GM19238 (cell line): ENCODE measurements around the gene RIMBP2.

Source experiments
- DNase-seq: peaks from one replicate; pipeline ENCODE4 v3.0.0; 2011; ENCODE audit warnings: low spot score; ENCODE audit not compliant: insufficient read length

Gene RIMBP2

GRCh38 chr12:130737731-130738130, 21.6 kb upstream of the RIMBP2 start:
- DNase-seq: no peak

GRCh38 chr12:130729344-130729743, 13.2 kb upstream of the RIMBP2 start:
- DNase-seq: no peak

GRCh38 chr12:130728158-130729058, 12.3 kb upstream of the RIMBP2 start:
- DNase-seq: no peak

DNA sequence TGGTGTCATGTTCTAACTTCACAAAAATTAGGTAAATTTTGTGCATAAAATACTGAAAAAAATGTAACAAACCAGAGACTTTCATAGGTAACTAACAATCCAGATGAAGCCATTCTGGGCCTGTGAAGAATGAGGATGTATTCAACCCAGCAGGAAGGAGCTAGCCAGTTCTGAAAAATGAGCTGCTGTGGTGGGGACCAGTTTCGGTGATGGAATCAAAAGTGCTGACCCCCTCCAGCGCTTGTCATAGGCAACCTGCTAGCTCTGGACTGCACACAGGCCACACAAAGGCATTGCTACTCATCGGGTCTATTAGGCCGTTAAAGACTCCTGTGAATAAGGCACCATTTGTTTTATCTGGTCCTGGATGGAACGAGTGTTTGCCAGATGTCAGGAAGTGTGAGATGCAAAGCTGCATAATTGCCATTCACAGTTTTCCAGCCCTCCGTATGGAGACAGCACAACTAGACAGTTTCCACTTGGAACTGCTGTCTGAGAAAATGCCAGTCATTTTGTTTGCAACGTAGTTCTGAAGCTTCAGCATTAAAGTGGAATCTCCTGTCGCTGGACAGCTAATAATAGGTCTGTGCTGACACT, 3.3 kb upstream of the RIMBP2 start:
- DNase-seq: no peak

DNA sequence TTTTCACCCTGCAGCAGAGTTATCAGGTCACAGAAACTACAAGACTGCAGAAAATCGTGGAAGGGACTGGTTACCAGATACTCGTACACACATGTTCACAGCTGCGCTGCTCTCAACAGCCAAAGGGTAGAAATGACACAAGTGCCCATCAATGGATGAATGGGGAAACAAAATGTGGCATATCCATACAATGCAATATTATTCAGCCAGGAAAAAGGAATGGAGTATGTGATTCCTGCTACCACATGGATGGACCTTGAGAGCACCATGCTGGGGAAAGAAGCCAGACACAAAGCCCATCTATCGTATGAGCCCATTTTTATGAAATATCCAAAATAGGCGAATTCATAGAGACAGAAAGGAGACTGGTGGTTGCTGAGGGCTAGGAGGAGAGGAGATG, 1.7 kb upstream of the RIMBP2 start:
- no peak for DNase-seq

DNA sequence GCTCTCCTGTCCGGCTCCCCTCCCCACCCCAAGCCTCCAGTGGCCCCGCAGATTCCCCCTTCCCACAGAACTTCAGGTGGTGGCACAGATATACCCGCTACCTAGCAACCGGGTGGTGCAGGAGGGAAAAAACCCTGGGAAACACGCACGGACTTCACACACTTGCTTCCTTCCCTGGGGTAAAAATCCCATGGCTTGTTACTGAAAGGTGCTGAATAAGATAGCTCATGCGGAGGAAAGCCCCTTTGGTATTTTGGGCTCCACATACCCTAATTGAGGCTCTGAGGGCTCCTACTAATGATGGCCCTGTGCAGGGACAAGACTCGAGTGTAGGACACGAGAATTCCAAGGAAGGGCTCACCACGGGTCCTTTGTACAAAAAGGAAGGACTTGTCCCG, 869 bp upstream of the RIMBP2 start:
- DNase-seq: no peak

- no peak for DNase-seq
Measured at GRCh38 chr12:130715150-130715997, 725 bp downstream of the RIMBP2 start.

GRCh38 chr12:130714591-130715149, 1.4 kb downstream of the RIMBP2 start:
- no peak for DNase-seq

GRCh38 chr12:130714091-130714590, 2.0 kb downstream of the RIMBP2 start:
- no peak for DNase-seq

DNA sequence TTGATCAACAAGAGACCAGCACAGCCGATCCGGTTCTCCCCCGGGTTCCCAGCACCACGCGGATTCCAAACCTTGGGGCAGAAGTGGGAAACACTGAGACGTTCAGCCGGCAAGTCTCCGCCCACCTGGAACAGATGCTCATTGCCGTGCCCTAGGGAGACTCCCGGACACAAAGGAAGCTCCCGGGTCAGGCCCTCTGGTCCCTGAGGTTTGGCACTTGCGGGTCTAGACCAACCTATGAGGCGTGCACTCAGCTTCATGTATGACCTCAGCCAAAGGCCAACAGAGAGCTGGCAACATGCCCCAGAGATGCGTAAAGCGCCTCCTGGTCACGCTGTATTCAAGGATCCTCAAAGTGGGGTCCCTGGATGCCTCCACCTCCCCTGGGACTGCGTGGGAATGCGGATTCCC, 2.5 kb downstream of the RIMBP2 start:
- no peak for DNase-seq

GRCh38 chr12:130712346-130713065, 3.6 kb downstream of the RIMBP2 start:
- DNase-seq: no peak

DNA sequence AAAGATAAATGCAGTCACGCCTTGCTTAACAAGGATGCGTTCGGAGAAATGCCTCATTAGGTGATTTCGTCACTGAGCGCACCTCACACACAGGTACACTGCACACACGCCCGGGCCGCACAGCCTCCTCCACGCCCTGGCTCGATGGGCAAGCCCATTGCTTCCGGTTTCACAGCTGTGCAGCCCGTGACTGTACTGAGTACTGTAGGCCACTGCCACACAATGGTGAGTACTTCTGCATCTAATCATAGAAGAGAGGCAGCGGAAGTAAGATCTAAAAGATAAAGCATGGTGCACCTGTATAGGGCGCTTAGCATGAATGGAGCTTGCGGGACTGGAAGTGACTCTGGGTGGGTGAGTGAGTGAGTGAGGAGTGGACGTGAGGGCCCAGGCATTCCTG, 4.3 kb downstream of the RIMBP2 start:
- no peak for DNase-seq

DNA sequence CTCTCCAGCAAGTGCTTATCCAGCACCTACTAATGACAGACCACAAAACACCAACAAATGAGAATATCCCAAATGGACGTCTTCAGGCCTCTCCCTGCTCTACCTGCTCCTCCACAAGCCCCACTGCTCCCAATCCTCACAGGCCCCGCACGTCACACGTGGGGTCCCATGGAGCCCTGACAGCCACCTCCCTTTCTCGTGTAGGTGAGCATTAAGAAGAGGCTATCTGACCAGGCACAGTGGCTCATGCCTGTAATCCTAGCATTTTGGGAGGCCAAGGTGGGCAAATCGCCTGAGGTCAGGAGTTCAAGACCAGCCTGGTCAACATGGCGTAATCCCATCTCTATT, 5.4 kb downstream of the RIMBP2 start:
- no peak for DNase-seq

- DNase-seq: no peak
Measured at GRCh38 chr12:130709971-130710732, 5.9 kb downstream of the RIMBP2 start.

- DNase-seq: no peak
Measured at GRCh38 chr12:130709151-130709970, 6.7 kb downstream of the RIMBP2 start.

DNA sequence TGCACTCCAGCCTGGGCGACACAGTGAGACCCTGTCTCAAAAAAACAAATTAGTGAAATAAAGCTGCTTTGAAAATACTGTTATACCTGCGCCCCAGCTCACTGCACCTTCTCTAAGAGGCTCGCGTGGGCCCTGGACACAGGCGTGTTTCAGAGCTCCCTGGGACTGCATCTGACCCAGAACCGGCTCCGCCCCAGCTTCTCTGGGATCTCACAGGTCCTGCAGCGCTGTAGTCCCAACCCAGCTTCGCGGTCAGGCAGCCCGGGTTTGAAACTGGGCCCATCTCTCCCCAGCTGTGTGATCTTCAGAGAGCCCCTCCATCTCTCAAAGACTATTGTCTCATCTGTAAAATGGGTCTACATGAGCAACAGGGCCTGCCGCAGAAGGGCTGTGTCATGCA, 7.5 kb downstream of the RIMBP2 start:
- DNase-seq: no peak

GRCh38 chr12:130707571-130707891, 8.6 kb downstream of the RIMBP2 start:
- DNase-seq: no peak

- no peak for DNase-seq
Measured at GRCh38 chr12:130706885-130707570, 9.1 kb downstream of the RIMBP2 start.

- DNase-seq: no peak
Measured at GRCh38 chr12:130706311-130706710, 9.8 kb downstream of the RIMBP2 start.
